Heart left ventricle (tissue), 16 donors: ENCODE measurements around the gene SAXO1. TPM values are rescaled to one million over a fixed set of nuclear protein-coding genes. Genes with fewer than 3 reads are reported as not detected.

ENCODE experiments used
- ATAC-seq, 4 donors: fragments of 200-7000 bp; cut with Tn5 transposase; one replicate each; pipeline ENCODE4 v1.9.1; 2020 to 2022; ENCODE audit warnings: moderate library complexity in 4 of 4, mild to moderate bottlenecking in 3 of 4, moderate number of reproducible peaks in 1 of 4
- DNase-seq, 5 donors: peaks; one replicate each; pipeline ENCODE4 v3.0.0-alpha.2; 2020
- H3K27ac ChIP-seq, 12 donors: fragments of 200-600 bp; sonication (generic) in 4 of 12; one replicate each; pipeline versions ENCODE4 v1.5.0 to v1.8.0; 2016 to 2022; ENCODE audit warnings: mild to moderate bottlenecking in 2 of 12
- H3K27me3 ChIP-seq, 9 donors: fragments of 200-600 bp; sonication (generic) in 2 of 9; one replicate each; pipeline versions ENCODE4 v1.5.1 to v1.8.0; 2016 to 2022; ENCODE audit warnings: mild to moderate bottlenecking in 3 of 9
- H3K36me3 ChIP-seq, 9 donors: fragments of 200-600 bp; sonication (generic) in 2 of 9; one replicate each; pipeline versions ENCODE4 v1.5.0 to v1.8.0; 2018 to 2022; ENCODE audit warnings: mild to moderate bottlenecking in 2 of 9
- H3K4me1 ChIP-seq, 12 donors: fragments of 200-600 bp; sonication (generic) in 4 of 12; one replicate each; pipeline versions ENCODE4 v1.5.0 to v1.8.0; 2016 to 2022; ENCODE audit warnings: mild to moderate bottlenecking in 3 of 12
- H3K4me3 ChIP-seq, 12 donors: fragments of 200-600 bp; sonication (generic) in 4 of 12; one replicate each; pipeline versions ENCODE4 v1.5.0 to v1.8.0; 2017 to 2022; ENCODE audit warnings: mild to moderate bottlenecking in 9 of 12, moderate library complexity in 4 of 12
- H3K9me3 ChIP-seq, 12 donors: fragments of 200-600 bp; sonication (generic) in 4 of 12; one replicate each; pipeline versions ENCODE4 v1.5.0 to v1.8.0; 2016 to 2022; ENCODE audit warnings: mild to moderate bottlenecking in 1 of 12
- CTCF ChIP-seq, 12 donors: fragments of 200-600 bp; sonication (generic) in 4 of 12; IDR thresholded peaks; one replicate each; pipeline versions ENCODE4 v1.5.0 to v1.8.0; 2018 to 2022; ENCODE audit warnings: antibody characterized with exemption in 12 of 12, mild to moderate bottlenecking in 5 of 12
- POLR2A ChIP-seq, 2 donors: fragments of 450-650 bp; IDR thresholded peaks; one replicate each; pipeline ENCODE4 v1.6.1; 2017; ENCODE audit warnings: antibody characterized with exemption in 2 of 2, mild to moderate bottlenecking in 2 of 2, moderate library complexity in 2 of 2
- WGBS, 4 donors: extraction: QIAGEN DNeasy Blood & Tissue Kit in 2 of 4; methylation state at CpG; one replicate each; pipeline versions ENCODE4 v1.1.5 to v1.1.7; 2013 to 2018; 5-methylcytosine and 5-hydroxymethylcytosine counted together
- intact Hi-C, 10 donors: fragments of 100-400 bp; cut with DNase I; formaldehyde crosslinking; loops; one replicate each; pipeline versions ENCODE4 v1.11.1 to v1.14.2; 2022
- polyA plus RNA-seq, 2 donors: library from polyadenylated mRNA; stranded (reverse); fragments of 200-250 nt; gene quantifications; one replicate each; pipeline ENCODE4 v1.2.3, GENCODE V29; 2013
- total RNA-seq, 9 donors: library from RNA; depleted of rRNA in 2 of 9; stranded (reverse); fragments of >200 nt in 2 of 9; fragmentation: NEBNext Ultra II Directional in 3 of 9; extraction: Animal tissue kit (Norgen Biotek cat#: 25700) in 3 of 9; gene quantifications; one replicate each; pipeline versions ENCODE4 v1.1.0 to v1.2.4, GENCODE V29; 2016 to 2023
- donor health status: ischemic (EF 13 %, LVEDD 7.1; RV severe dilation, severe dysfunction).
- donor health status: healthy with polysubstance abuse.
- donor health status: DM: no; HTN: yes; CAD: no.
- donor health status: DM: no; HTN: no; CAD: no.
- donor health status: ischemic (EF 25% LVEDD 6.9; RV normal size, moderate dysfunction).
- donor health status: ischemic (EF 25% LVEDD 5.7; RV mildly dilated, moderate dysfunction).
- donor health status: healthy.
- donor health status: DM: yes; HTN: yes; CAD: no.
- donor health status: ischemic (EF 35%, LVEDD 5.7; RV mildly dilated, moderate dysfunction).
- donor health status: nonischemic (EF 11% LVEDD 7.7; RV severe dilation, severe dysfunction).
- donor health status: DM: yes; HTN: yes; CAD: no.
- donor health status: PGD.
- donor health status: ischemic (EF 29% LVEDD 5.4; RV normal size, mild dysfunction).
- donor health status: nonischemic (EF 23%, LVEDD 6.1; RV moderate dilation, normal function).

Gene SAXO1
- total and polyA plus RNA-seq, 11 donors = 0.09 to 0.21 (median 0.11) TPM; not detected in 8

DNA sequence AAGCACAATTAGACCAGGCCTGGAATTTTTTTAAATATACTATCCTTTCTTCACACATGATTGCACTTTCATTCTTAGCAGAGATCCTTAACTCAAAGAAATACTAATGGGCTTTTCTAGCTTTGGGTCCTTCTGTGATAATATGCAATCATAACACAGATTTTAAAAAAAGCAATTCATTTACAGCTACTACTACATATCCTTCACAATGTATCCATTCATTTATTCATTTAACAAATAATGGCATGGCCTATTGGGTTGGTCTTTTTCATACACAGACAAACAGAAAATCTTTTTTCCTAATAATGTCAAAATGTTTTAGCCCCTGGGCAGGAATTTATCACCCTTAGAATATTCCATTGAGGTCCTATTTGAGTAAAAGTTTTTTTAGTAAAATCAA lies 47.0 kb downstream of the SAXO1 start:
- DNase-seq = no peak
- Histone ChIP-seq H3K27me3 (no peaks in the 10 kb centered on the region), H3K4me3 (no peak overlapping the region), H3K36me3 (no peaks in the 10 kb centered on the region), H3K27ac (no peak overlapping the region), H3K4me1 (peaks cover 0 to 9% (median 0%) of the 10 kb centered on the region in 12 donors), H3K9me3 (peaks cover 0 to 12% (median 0%) of the 10 kb centered on the region in 12 donors)
- ATAC-seq = no peak
- intact Hi-C loops = no loop called here
- TF ChIP-seq POLR2A (IDR thresholded peaks at IDR 0.05) (no peak), CTCF (IDR thresholded peaks at IDR 0.05) (no peak)

DNA sequence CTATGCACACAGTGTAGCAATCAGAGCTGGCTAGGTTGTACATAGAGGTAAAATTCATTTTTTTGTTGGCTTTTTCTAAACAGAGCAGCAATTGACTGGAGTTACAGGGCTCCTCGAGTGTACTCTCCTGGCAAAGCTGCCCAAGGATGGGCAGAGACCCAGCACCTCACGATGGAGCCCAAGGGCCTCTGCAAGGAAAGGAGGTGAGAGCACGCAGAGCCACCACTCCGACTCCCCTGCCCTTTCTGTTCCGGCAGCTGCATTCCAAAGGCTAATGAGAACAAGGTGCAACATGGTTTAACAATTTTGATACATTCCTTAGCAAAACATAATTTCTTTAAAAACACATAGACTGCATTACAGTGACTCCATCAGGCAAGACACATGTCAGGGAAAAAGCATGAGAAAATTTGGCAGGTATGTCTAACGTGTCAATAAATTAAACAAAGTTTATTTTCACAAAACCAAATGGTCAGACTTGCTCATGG lies 47.5 kb downstream of the SAXO1 start:
- H3K4me1 ChIP-seq = peaks cover 0 to 14% (median 0%) of the 10 kb centered on the region in 12 donors
- no peaks in the 10 kb centered on the region for H3K36me3 ChIP-seq
- ATAC-seq (no peak), DNase-seq (no peak)
- TF ChIP-seq CTCF (IDR thresholded peaks at IDR 0.05) (no peak), POLR2A (IDR thresholded peaks at IDR 0.05) (no peak)
- 69 to 79% (median 75%) methylated on average over 6 of the region's 6 CpGs for WGBS, 4 donors
- H3K27ac ChIP-seq = no peak overlapping the region
- no peaks in the 10 kb centered on the region for H3K27me3 ChIP-seq
- intact Hi-C loops = no loop called here
- peaks cover 0 to 12% (median 0%) of the 10 kb centered on the region in 12 donors for H3K9me3 ChIP-seq
- no peak overlapping the region for H3K4me3 ChIP-seq

DNA sequence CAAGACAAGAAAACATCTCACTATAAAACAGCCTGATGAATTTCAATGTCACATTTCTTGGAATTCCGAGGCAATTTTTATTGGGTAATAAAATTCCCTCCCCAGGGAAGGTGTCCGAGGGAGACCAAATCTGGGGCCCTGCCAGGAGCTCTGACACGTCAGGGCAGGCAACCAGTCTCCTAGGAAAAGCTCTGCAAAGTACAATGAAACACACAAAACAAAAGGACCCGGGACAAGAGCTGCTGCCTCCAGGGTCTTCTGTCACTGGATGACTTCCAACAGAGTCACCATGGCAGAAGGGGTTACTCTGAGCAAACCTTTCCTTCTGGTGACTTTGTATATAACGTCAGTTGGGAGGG lies 50.8 kb downstream of the SAXO1 start:
- no peak for TF ChIP-seq CTCF (IDR thresholded peaks at IDR 0.05)
- TF ChIP-seq POLR2A (IDR thresholded peaks at IDR 0.05) = no peak
- H3K27me3 ChIP-seq = no peaks in the 10 kb centered on the region
- no peak overlapping the region for H3K4me3 ChIP-seq
- peaks cover 0 to 12% (median 0%) of the 10 kb centered on the region in 12 donors for H3K9me3 ChIP-seq
- intact Hi-C loops = no loop called here
- H3K4me1 ChIP-seq = peaks cover 0 to 26% (median 2%) of the 10 kb centered on the region in 12 donors
- no peak for DNase-seq
- 67 to 77% (median 71%) methylated on average over 5 of the region's 5 CpGs for WGBS, 4 donors
- no peak overlapping the region for H3K27ac ChIP-seq
- H3K36me3 ChIP-seq = no peaks in the 10 kb centered on the region
- no peak for ATAC-seq

GRCh38 chr9:18981476-18982261 lies 51.3 kb downstream of the SAXO1 start:
- peak in 2 of 4 donors; percentile 50 to 54 for ATAC-seq
- WGBS, 4 donors = 89 to 92% (median 91%) methylated on average over 4 of the region's 4 CpGs

More at GRCh38 chr9:18981476-18982261, 51.3 kb downstream of the SAXO1 start:
- Histone ChIP-seq H3K27ac (no peak overlapping the region), H3K27me3 (no peaks in the 10 kb centered on the region), H3K36me3 (no peaks in the 10 kb centered on the region), H3K4me1 (peaks cover 0 to 26% (median 2%) of the 10 kb centered on the region in 12 donors), H3K9me3 (peaks cover 0 to 12% (median 0%) of the 10 kb centered on the region in 12 donors), H3K4me3 (no peak overlapping the region)
- TF ChIP-seq POLR2A (IDR thresholded peaks at IDR 0.05) = no peak
- no peak for TF ChIP-seq CTCF (IDR thresholded peaks at IDR 0.05)
- no peak for DNase-seq
- intact Hi-C loops = no loop called here
